GM13976 (cell line): Measurements from ENCODE around the gene CXCL17.

Experiments
- DNase-seq: peaks from one replicate; pipeline ENCODE4 v3.0.0; 2012; ENCODE audit warnings: low spot score
- in situ Hi-C: fragments of 300-500 bp; cut with MboI; formaldehyde crosslinking; loops from one replicate; pipeline ENCODE4 v1.12.0; 2022; ENCODE audit warnings: low sequenced_read_pairs, mixed read lengths, inconsistent platforms; ENCODE audit not compliant: unreplicated experiment
- TF ChIP-seq, protein P1 (sequence below): IDR thresholded peaks from 2 replicates; pipeline ENCODE4 v1.5.1; 2012; ENCODE audit warnings: borderline replicate concordance, mild to moderate bottlenecking; ENCODE audit not compliant: insufficient read depth; ENCODE audit errors: extremely low read depth, missing control alignments, control extremely low read depth

CXCL17 gene

DNA sequence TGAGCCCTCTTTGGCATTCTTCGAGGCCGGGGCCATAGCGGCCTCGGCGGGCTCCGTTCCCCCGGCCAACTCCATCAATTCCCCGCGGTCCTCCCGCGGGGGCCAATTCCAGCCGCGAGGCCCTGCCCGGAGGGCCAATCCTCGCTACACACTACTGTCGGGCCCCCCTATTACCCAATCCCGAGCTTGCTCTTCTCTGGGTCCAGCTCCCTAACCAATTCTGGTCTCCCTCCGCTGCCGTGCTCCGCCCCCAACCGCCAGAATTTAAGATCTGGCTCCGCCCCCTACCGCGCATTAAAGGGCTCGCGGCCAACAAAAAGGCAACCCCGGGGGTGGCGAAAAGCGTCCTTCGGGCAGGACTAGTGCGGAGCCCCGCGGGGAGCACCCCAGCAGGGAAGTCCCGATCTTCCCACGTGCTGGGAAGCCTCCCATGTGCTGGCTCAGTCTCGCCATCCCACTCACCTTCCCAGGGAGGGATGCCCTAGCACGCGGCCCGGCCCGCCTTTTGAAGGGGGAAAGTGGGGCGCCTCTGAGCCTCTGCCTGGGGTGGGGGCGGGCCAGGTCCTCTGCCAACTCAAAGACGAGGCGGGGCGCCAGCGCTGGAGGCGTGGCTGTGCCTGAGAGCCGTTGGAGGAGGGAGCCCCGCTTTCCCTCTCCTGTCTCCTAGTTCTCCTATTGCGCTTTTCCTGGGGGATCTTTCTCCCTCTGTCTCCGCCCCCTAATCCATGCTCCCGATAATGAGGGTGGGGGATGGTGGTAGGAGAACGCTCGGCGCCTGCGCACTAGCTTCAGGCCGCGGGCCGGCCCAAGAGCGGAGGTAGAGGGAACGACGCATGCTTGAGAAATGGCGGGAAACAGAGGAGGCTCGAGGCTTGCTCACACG is 19.0 kb downstream of the CXCL17 start:
- TF ChIP-seq, protein P1, sequence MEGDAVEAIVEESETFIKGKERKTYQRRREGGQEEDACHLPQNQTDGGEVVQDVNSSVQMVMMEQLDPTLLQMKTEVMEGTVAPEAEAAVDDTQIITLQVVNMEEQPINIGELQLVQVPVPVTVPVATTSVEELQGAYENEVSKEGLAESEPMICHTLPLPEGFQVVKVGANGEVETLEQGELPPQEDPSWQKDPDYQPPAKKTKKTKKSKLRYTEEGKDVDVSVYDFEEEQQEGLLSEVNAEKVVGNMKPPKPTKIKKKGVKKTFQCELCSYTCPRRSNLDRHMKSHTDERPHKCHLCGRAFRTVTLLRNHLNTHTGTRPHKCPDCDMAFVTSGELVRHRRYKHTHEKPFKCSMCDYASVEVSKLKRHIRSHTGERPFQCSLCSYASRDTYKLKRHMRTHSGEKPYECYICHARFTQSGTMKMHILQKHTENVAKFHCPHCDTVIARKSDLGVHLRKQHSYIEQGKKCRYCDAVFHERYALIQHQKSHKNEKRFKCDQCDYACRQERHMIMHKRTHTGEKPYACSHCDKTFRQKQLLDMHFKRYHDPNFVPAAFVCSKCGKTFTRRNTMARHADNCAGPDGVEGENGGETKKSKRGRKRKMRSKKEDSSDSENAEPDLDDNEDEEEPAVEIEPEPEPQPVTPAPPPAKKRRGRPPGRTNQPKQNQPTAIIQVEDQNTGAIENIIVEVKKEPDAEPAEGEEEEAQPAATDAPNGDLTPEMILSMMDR, result no peak
- peak; percentile 98 for DNase-seq
- in situ Hi-C loops, result no loop called here

DNA sequence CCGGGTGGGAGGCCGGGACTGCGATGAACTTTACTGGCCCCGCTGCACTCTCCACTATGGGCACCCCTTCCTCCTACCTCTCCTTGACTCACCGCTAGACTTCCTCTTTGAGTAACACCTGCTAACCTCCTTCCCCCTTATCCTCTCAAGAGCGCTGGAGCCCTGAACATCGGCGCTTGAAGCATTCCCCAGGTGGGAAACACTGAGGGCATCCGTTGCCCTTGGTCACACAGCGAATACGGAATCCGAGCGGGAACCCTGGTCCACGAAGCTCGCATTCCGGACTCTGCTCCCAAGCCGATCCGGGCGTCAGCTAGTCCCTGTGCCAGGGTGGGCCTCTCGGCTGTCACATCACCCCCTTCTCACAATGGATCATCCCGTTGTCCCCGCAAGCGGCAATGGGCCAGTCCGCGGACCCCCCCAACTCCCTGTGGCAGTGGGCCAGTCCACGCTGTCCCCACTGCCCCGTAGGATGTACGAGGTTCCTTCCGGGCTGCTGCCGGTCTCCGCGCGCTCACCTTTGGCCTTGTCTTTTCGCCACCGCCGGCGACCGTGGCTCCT is 19.8 kb downstream of the CXCL17 start:
- TF ChIP-seq, protein P1, result no peak
- in situ Hi-C loops, result no loop called here
- DNase-seq, result peak; percentile 64

DNA sequence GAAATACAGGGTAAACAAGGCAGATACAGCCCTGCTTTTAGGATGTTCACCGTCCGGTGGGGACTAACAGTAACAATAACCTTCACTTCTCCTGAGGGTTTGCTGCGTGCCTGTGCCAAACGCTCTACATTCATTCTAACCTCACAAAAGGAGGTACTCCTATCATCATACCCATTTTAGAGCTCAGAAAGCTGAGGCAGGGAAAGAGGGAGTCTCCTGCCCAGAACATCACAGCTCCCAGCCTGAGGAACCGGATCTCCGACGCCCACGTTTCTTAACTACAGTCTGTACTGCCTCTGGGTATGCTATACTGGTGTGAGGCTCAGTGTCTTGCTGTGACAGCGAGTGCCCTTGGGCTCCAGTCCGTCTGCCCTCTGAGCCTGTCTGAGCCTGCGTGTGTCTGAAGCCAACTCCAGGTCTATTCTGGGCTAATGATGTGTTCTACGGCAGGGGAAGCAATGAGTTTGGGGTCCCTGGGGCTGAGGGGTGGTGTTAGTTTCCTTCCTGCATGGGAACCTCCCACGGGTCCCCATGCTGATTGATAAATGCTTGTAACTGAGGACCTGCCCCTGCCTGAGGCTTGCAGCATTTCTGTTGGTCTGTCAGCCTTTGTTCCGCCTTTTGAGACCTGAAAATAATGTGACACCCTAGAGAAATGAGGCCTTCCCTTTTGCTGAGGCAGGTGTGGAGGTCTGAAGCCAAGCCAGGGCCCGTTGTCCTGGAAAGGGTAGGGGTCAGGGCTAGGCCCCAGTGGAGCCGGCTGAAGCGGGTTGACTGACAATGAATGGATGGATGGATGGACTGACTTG is 20.4 kb downstream of the CXCL17 start:
- in situ Hi-C loops, result no loop called here
- DNase-seq, result peak; percentile 59
- TF ChIP-seq, protein P1, result no peak

DNA sequence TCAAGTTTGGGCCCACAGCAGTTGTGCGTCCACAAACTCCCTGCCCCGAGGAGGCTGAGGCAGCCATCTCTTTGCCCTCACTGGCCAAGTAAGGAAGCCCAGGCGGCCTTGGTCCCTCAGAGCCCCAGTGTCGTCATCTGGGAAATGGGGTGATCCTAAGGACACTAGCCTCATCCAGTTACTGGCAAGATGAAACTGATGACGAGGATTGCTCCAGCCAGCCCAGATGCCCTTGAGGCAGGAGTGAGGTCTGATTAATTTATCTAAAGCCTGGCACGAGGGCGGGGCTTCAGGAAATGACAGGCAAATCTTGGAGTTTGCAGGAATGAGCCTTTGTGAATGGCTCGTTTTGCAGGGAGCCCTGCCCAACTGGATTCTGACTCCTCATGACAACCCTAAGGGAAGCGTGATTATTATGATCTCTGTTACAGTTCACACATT is 21.1 kb downstream of the CXCL17 start:
- no peak for DNase-seq
- TF ChIP-seq, protein P1, result no peak
- in situ Hi-C loops, result no loop called here

DNA sequence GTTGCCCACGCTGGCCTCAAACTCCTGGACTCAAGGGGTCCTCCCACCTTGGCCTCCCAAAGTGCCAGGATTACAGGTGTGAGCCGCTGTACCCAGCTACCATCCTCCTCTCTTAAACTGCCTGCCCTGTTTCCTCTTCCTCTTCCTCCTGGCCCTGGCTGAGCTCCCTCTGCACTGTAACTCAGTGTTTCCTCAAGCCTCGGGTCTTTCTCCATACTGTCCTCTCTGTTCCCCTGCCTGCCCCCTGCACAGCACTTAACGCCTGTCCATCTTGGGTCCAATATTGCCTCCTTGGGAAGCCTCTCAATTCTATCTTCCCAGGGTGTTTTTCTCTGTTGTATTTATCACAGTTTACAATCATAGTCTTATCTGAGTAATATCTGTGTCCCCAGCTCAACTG is 21.6 kb downstream of the CXCL17 start:
- DNase-seq, result no peak
- in situ Hi-C loops, result no loop called here
- TF ChIP-seq, protein P1, result no peak

DNA sequence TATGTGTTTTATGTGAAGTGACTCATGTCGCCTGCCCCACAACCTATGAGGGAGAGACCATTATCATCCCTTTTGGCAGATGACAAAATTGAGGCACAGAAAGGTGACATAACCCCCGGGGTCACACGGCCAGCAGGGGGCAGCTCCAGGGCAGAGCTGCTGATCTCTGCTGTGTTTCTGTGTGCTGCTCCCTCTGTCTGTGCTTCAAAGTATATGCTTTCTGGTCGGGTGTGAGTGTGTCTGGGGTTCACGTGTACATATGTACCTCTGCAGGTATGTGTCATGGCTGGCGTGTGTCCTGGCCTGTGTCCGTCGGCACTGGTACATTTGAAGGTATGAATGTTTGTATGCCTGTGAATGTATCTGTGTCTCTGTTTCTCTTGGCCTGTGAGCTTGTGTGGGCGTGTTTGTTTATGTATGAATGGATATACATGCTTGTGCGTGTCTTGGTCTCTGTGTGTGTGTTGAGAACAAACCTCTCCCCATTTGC is 22.6 kb downstream of the CXCL17 start:
- TF ChIP-seq, protein P1, result peak; percentile 89
- DNase-seq, result peak; percentile 89
- in situ Hi-C loops, result no loop called here
